HG03139 (cell line): ENCODE data around the gene ZNF326.

Experiments used
- ATAC-seq: cut with Tn5 transposase; IDR thresholded peaks from one replicate; pipeline ENCODE4 v1.9.1; 2021; ENCODE audit not compliant: unreplicated experiment

ZNF326 gene

GRCh38 chr1:89994805-89995597 lies at the start of gene ZNF326:
Gene ZNF326 (plus strand): TSS chr1:89995110. CDS start chr1:89995258, 148 bp downstream.
- peak; percentile 93 for ATAC-seq

GRCh38 chr1:89945852-89946476 lies 48.9 kb upstream of the ZNF326 start:
- ATAC-seq = peak; percentile 61

DNA sequence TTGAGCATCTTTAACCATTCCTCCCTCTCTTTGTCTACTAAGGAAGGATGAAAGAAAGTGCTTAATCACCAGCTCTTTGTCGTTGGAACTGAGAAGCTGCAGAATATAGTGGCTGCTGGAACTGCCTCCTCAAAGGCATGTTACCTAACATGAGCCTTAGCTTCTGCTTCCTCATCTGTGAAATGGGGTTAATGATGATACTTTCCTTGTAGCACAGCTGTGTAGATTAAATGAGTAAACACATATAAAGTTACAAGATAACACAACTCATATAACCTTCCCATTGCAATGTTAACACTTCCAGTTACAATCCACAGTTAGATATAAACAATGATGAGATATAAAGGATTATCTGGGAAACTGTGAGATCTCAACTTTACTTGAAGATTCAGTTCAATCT lies 48.4 kb upstream of the ZNF326 start:
- no peak for ATAC-seq

GRCh38 chr1:89948722-89949345 lies 46.1 kb upstream of the ZNF326 start:
- ATAC-seq = no peak

DNA sequence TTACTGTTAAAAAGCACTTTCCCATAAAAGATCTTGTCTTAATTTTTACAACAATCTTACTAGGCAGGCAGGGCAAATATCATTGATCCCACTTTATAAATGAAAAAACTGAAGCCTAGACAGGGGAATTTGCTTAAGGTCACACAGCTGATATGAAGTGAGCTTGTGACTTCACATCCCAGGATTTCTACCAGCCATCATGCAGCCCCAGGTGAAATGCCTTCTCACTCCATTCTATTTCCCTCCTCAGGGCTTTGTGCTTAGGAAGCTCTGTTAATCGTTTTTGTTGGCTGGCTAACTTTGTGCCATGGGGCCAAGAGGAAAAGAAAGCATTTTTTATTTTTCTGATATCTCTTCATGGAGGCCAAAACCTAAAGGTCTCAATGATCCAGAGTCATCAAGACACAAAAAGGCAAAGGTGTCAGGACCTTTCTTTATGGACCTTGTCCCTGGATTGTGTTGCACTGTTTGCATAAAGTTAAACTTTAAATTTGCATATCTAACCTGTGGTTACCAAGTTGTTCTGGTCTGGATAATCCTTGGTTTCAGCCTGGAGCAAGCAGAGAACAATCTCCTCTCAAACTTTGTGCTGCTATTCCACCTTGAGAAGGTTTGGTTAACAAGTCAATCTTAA lies 44.8 kb upstream of the ZNF326 start:
- no peak for ATAC-seq

DNA sequence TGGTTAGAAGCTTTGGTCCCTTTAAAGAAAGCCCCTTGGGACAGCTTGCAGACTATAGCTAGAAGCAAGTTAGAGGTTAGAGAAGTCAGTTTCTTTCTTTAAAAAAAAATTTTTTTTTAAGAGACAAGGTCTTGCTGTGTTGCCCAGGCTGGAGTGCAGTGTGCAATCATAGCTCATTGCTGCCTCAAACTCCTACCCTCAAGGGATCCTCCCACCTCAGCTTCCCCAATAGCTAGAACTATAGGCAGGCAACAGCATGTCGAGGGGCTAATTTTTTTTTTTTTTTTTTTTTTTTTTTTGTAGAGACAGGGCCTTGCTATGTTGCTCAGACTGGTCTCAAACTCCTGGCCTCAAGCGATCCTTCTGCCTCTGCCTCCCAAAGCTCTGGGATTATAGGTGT lies 44.2 kb upstream of the ZNF326 start:
- no peak for ATAC-seq

- ATAC-seq = no peak
These were observed 42.9 kb upstream of the ZNF326 start for GRCh38 chr1:89951766-89952604.

GRCh38 chr1:89952605-89953130 lies 42.2 kb upstream of the ZNF326 start:
- no peak for ATAC-seq

GRCh38 chr1:89953131-89953626 lies 41.7 kb upstream of the ZNF326 start:
- ATAC-seq = peak; percentile 51

DNA sequence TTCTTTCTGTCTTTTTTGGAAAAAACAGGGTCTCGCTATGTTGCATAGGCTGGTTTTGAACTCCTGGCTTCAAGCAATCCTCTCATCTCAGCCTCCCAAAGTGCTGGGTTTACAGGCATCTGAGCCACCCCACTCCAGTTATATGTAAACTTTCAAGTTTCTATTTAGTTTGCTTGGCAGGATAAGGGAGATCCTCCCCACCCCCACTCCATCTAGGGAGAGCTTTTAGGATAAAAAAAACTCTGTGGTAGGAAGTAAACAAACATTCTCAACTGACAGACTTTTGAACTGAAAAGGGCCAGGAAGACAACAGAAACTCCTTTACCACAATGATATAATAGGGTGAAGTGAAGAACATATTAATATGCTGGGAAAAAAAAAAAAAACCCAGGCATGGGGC lies 41.0 kb upstream of the ZNF326 start:
- no peak for ATAC-seq

DNA sequence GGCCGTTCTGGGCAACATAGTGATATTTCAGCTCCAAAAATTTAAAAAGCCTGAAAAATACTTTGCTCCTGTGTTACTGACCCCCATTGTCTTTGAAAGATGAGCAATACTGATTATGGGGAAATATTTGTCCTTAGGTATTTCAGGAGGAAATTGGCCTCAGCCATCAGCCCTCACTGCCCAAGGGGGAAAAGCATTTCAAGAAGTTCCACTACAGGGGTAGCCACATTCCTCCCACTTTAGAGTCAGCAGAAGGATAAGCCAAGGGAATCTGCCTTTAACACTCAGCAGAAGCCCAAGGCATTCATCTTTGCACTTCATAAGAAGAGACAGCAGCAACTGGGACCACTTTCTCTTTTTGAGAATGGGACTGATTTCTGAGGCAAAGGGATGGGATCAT lies 40.5 kb upstream of the ZNF326 start:
- no peak for ATAC-seq

GRCh38 chr1:89955311-89956205 lies 39.4 kb upstream of the ZNF326 start:
- no peak for ATAC-seq

GRCh38 chr1:89957107-89957506 lies 37.8 kb upstream of the ZNF326 start:
- ATAC-seq = no peak

DNA sequence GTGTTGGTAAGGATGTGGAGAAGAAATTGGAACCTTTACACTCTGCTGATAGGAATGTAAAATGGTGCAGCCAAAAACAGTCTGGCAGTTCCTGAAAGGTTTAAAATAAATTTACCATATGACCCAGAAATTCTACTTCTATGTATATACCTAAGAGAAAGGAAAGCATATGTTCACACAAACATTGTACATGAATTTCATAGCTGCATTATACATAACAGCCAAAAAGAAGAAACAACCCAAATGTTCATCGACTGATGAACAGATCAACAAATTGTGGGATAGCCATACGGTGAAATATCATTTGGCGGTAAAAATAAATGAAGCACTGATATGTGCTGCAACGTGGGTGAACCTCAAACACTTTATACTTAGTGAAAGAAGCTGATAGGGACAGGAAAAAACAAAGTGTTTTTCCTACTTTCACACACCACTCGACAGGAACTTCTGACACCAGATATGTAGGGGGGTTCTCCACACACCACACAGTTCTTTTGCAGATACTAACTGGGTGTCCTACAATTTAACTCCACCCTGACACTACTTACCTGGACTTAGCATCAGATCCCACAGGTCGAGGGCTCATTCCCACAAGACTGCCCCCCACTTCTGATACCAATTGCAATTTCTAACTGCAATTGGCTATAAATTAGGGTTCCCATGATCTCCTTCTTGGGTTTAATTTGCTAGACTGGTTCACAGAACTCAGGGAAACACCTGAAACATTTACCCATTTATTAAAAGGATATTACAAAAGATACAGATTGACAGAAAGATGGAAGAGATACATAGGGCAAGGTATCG lies 35.9 kb upstream of the ZNF326 start:
- no peak for ATAC-seq

GRCh38 chr1:89959719-89960118 lies 35.2 kb upstream of the ZNF326 start:
- ATAC-seq = no peak

DNA sequence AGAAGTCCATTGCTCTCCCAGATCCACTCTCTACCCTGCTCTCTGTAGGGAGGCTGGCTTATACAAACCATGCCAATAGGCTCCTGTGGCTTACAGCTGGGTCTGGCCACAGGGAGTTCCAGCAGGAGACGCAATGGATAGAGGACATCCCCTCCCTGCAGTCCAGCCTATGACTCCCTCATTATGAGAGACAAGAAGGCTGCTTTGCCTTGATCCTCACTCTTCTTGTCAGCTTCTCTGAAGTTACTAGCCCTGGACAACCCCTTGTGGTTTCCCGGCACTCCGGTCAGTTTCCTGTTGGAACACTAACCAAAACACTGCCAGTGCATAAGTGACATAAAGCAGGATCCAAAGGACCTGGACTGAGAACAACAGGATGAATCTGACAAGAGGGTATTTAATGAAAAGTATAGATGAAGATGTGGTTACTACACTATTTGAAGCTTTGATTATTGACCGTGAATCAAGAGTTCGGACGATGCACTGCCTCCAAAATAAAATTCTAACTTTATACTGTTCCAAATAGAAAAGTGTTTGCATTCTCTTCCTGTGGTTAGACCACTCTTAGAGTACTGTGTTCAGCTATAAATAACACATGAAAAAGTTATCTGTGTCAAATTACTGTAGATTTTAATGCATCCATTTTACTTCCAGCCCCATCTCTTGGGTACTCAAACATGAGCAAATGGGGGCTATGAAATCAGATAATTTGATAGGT lies 32.7 kb upstream of the ZNF326 start:
- no peak for ATAC-seq

GRCh38 chr1:89962742-89963075 lies 32.2 kb upstream of the ZNF326 start:
- ATAC-seq = no peak

- no peak for ATAC-seq
These were observed 29.6 kb upstream of the ZNF326 start for GRCh38 chr1:89965193-89965768.
